HepG2 (cell line): Measurements from ENCODE around the gene CYRIA. TPM values are rescaled to one million over a fixed set of nuclear protein-coding genes. Genes with fewer than 3 reads are reported as not detected.

ENCODE experiments used
- ATAC-seq: fragments of 200-7000 bp; cut with Tn5 transposase; 3 replicates; pipeline ENCODE4 v1.9.1; 2020; ENCODE audit warnings: mild to moderate bottlenecking, moderate library complexity
- BruUV-seq: library from RNA; stranded (reverse); fragments of 400-500 nt; replicated peaks from 2 replicates; lab custom pipeline; 2021; lab: Mats Ljungman, UMichigan
- CTCF ChIA-PET: fragments of 300-600 bp; formaldehyde crosslinking; extraction: SDS; loops from one replicate; lab custom pipeline; 2021; ENCODE audit warnings: low total read pairs, inconsistent platforms, low intra/inter-chr PET ratio; lab: Yijun Ruan, JAX
- POLR2A ChIA-PET: fragments of 350-600 bp; sonication (Branson Sonifier 250); formaldehyde crosslinking; loops from one replicate; lab custom pipeline; 2020; ENCODE audit warnings: antibody characterized with exemption, inconsistent platforms; lab: Yijun Ruan, JAX
- DNase-seq: peaks from one replicate; pipeline ENCODE4 v3.0.0-alpha.2; 2015; ENCODE audit warnings: low spot score
- FAIRE-seq: peaks from 3 replicates; lab custom pipeline; 2011; peaks lifted over from hg19 to GRCh38; lab: Jason Lieb, UNC
- H2AFZ ChIP-seq: one replicate; pipeline ENCODE4 v1.6.1; 2011; ENCODE audit warnings: low read length, inconsistent platforms
- H3K27ac ChIP-seq: fragments of 300-600 bp; 3 replicates; pipeline ENCODE4 v1.8.0; 2011; ENCODE audit warnings: mixed run types, mild to moderate bottlenecking, mixed read lengths, low read length, inconsistent platforms; ENCODE audit not compliant: insufficient read depth; ENCODE audit errors: extremely low read length
- H3K27me3 ChIP-seq, 2 experiments: fragments of 200-600 bp in 1 of 2; 2 replicates in 1 of 2; 3 replicates in 1 of 2; pipeline versions ENCODE4 v1.6.0 to v1.8.0; 2011; ENCODE audit warnings: low read length in 2 of 2, mild to moderate bottlenecking in 2 of 2, moderate library complexity in 2 of 2, inconsistent platforms in 1 of 2; ENCODE audit not compliant: insufficient read depth in 2 of 2, control insufficient read depth in 1 of 2
- H3K36me3 ChIP-seq, 2 experiments: fragments of 200-600 bp in 1 of 2; replicated peaks in 1 of 2; 2 replicates in 1 of 2; 3 replicates in 1 of 2; pipeline versions ENCODE4 v1.5.1 to v1.8.0; 2011; ENCODE audit warnings: low read length in 2 of 2, inconsistent platforms in 1 of 2; ENCODE audit not compliant: insufficient read depth in 2 of 2, control insufficient read depth in 1 of 2
- H3K4me1 ChIP-seq: 2 replicates; pipeline ENCODE4 v1.5.1; 2012; ENCODE audit warnings: low read length, inconsistent platforms; ENCODE audit not compliant: insufficient read depth
- H3K4me2 ChIP-seq: 2 replicates; pipeline ENCODE4 v1.6.0; 2011; ENCODE audit warnings: low read depth, low read length, inconsistent platforms
- H3K4me3 ChIP-seq, 3 experiments: fragments of 200-600 bp in 1 of 3; sonication (generic), shearing (Covaris generic) in 1 of 3; replicated peaks in 1 of 3; 2 replicates each; pipeline ENCODE4 v1.5.1; 2011 to 2016; ENCODE audit warnings: low read length in 3 of 3, inconsistent platforms in 2 of 3, low read depth in 2 of 3, mild to moderate bottlenecking in 2 of 3, control low read depth in 1 of 3, mixed read lengths in 1 of 3; ENCODE audit not compliant: insufficient read depth in 1 of 3
- H3K79me2 ChIP-seq: one replicate; pipeline ENCODE4 v1.6.1; 2011; ENCODE audit warnings: low read length, inconsistent platforms; ENCODE audit not compliant: insufficient read depth
- H3K9ac ChIP-seq: 2 replicates; pipeline ENCODE4 v1.6.0; 2011; ENCODE audit warnings: mild to moderate bottlenecking, low read depth, low read length, inconsistent platforms; ENCODE audit not compliant: insufficient read depth
- H3K9me3 ChIP-seq: 2 replicates; pipeline ENCODE4 v1.5.1; 2012; ENCODE audit warnings: mild to moderate bottlenecking, low read length
- H4K20me1 ChIP-seq: 2 replicates; pipeline ENCODE4 v1.6.0; 2011; ENCODE audit warnings: inconsistent platforms, mild to moderate bottlenecking, low read length, moderate library complexity; ENCODE audit not compliant: insufficient read depth
- GTF3A ChIP-seq: sonication (generic); formaldehyde crosslinking; conservative IDR thresholded peaks from 2 replicates; pipeline ENCODE4 v1.4.0; 2020; ENCODE audit warnings: mild to moderate bottlenecking, missing genetic modification reagents
- HMG20A ChIP-seq: IDR thresholded peaks from 2 replicates; pipeline ENCODE4 v1.6.1; 2016; ENCODE audit warnings: borderline replicate concordance
- HNRNPL ChIP-seq: fragments of 200-400 bp; formaldehyde crosslinking; IDR thresholded peaks from 2 replicates; pipeline ENCODE4 v1.6.1; 2017; ENCODE audit warnings: mild to moderate bottlenecking, low read depth, low read length
- PLRG1 ChIP-seq: fragments of 450-650 bp; conservative IDR thresholded peaks from 2 replicates; pipeline ENCODE4 v1.6.1; 2016
- SMYD3 ChIP-seq: sonication (generic); formaldehyde crosslinking; IDR thresholded peaks from 2 replicates; pipeline ENCODE4 v1.8.1; 2023; ENCODE audit warnings: mild to moderate bottlenecking, missing genetic modification reagents
- TRIM24 ChIP-seq: sonication (generic); formaldehyde crosslinking; IDR thresholded peaks from 2 replicates; pipeline ENCODE4 v1.8.0; 2022; ENCODE audit warnings: mild to moderate bottlenecking, missing genetic modification reagents
- YEATS2 ChIP-seq: sonication (generic); formaldehyde crosslinking; IDR thresholded peaks from 2 replicates; pipeline ENCODE4 v1.4.0; 2020; ENCODE audit warnings: missing genetic modification reagents, borderline replicate concordance
- ZNF234 ChIP-seq: sonication (generic); formaldehyde crosslinking; conservative IDR thresholded peaks from 2 replicates; pipeline ENCODE4 v1.5.1; 2020; ENCODE audit warnings: mild to moderate bottlenecking, missing genetic modification reagents
- ZNF317 ChIP-seq: sonication (generic); formaldehyde crosslinking; IDR thresholded peaks from 2 replicates; pipeline ENCODE4 v1.5.0; 2020; ENCODE audit warnings: mild to moderate bottlenecking, missing genetic modification reagents
- ZNF331 ChIP-seq: sonication (generic); formaldehyde crosslinking; IDR thresholded peaks from 2 replicates; pipeline ENCODE4 v1.4.0; 2020; ENCODE audit warnings: missing genetic modification reagents
- ZNF550 ChIP-seq: sonication (generic); formaldehyde crosslinking; IDR thresholded peaks from 2 replicates; pipeline ENCODE4 v1.4.0; 2020; ENCODE audit warnings: mild to moderate bottlenecking, missing genetic modification reagents, borderline replicate concordance
- ZNF552 ChIP-seq: sonication (generic); formaldehyde crosslinking; IDR thresholded peaks from 2 replicates; pipeline ENCODE4 v1.9.0; 2022; ENCODE audit warnings: missing genetic modification reagents, mild to moderate bottlenecking, borderline replicate concordance
- ZNF562 ChIP-seq: sonication (generic); formaldehyde crosslinking; IDR thresholded peaks from 2 replicates; pipeline ENCODE4 v1.8.0; 2022; ENCODE audit warnings: missing genetic modification reagents, borderline replicate concordance
- ZNF563 ChIP-seq: sonication (generic); formaldehyde crosslinking; IDR thresholded peaks from 2 replicates; pipeline ENCODE4 v1.8.0; 2022; ENCODE audit warnings: mild to moderate bottlenecking, moderate library complexity, missing genetic modification reagents
- ZNF577 ChIP-seq: sonication (generic); formaldehyde crosslinking; IDR thresholded peaks from 2 replicates; pipeline ENCODE4 v1.4.0; 2020; ENCODE audit warnings: mild to moderate bottlenecking, low read depth, missing genetic modification reagents, borderline replicate concordance
- ZNF580 ChIP-seq: IDR thresholded peaks from 2 replicates; pipeline ENCODE4 v1.6.1; 2016; ENCODE audit warnings: low read depth, borderline replicate concordance
- WGBS: methylation state at CpG from one replicate; pipeline ENCODE4 v1.1.6; 2017; ENCODE audit warnings: low lambda C conversion rate; 5-methylcytosine and 5-hydroxymethylcytosine counted together
- in situ Hi-C: cut with HindIII; loops from 2 replicates; pipeline ENCODE4 v1.10.0; 2017; ENCODE audit warnings: low pct_unique_long_range_greater_than_20kb; ENCODE audit not compliant: extremely low pct_ligation_motif_present
- intact Hi-C: fragments of 100-400 bp; cut with micrococcal nuclease; formaldehyde crosslinking; loops from one replicate; pipeline ENCODE4 v1.10.0; 2022; ENCODE audit not compliant: unreplicated experiment
- polyA plus RNA-seq, 8 experiments: library from polyadenylated mRNA; depleted of rRNA in 3 of 8; stranded (reverse) in 7 of 8; unstranded in 1 of 8; fragments of >200 nt; fragmentation: Illumina TruSeq in 4 of 8; extraction: Trizol in 4 of 8; gene quantifications; 2 replicates each; pipeline versions ENCODE4 v1.2.1 to v1.2.3, GENCODE V29; 2011 to 2016; ENCODE audit warnings: low read depth in 4 of 8, missing spikeins in 1 of 8, mixed read lengths in 1 of 8; ENCODE audit not compliant: insufficient read depth in 1 of 8
- total RNA-seq, 5 experiments: library from RNA; depleted of rRNA; stranded (reverse); fragments of >200 nt; fragmentation: Illumina TruSeq; extraction: Trizol; gene quantifications; 2 replicates each; pipeline ENCODE4 v1.2.3, GENCODE V29; 2016; ENCODE audit warnings: low read depth in 1 of 5
- TF ChIP-seq, protein P1 (sequence below): sonication (generic); formaldehyde crosslinking; IDR thresholded peaks from 2 replicates; pipeline ENCODE4 v1.5.0; 2020; ENCODE audit warnings: missing genetic modification reagents
- TF ChIP-seq, protein P2 (sequence below): fragments of 450-650 bp; IDR thresholded peaks from 2 replicates; pipeline ENCODE4 v1.6.1; 2017

CYRIA gene
- total and polyA plus RNA-seq, 2 of the 13 experiments (the other 11 are each of a cell fraction or from before 2014, with no cell fraction given), result 0.09 TPM; not detected in 1

GRCh38 chr2:16687955-16688354 lies 22.3 kb upstream of the CYRIA start:
- POLR2A ChIA-PET, result no interaction called here
- no peaks in the 10 kb centered on the region for H3K9me3 ChIP-seq

GRCh38 chr2:16687222-16687621 lies 21.6 kb upstream of the CYRIA start:
- Histone ChIP-seq H3K4me3 (no peak overlapping the region), H3K4me2 (no peak overlapping the region), H4K20me1 (no peaks in the 10 kb centered on the region), H3K9ac (no peak overlapping the region), H3K27ac (no peak overlapping the region), H3K9me3 (no peaks in the 10 kb centered on the region), H2AFZ (no peak overlapping the region), H3K79me2 (no peaks in the 10 kb centered on the region), H3K4me1 (no peaks in the 10 kb centered on the region), H3K36me3 (no peaks in the 10 kb centered on the region; a peak in 1 of 5 replicates), H3K27me3 (peaks cover 2 to 10% of the 10 kb centered on the region in 2 experiments; a peak in 2 of 5 replicates)
- TF ChIP-seq ZNF563 (no peak), ZNF317 (CRISPR knock-in tag) (peak; percentile 61; the same call in 1 of the 2 replicates), HMG20A (no peak), ZNF577 (CRISPR knock-in tag) (no peak), GTF3A (CRISPR knock-in tag) (no peak), ZNF331 (no peak)
- TF ChIP-seq, protein P1, sequence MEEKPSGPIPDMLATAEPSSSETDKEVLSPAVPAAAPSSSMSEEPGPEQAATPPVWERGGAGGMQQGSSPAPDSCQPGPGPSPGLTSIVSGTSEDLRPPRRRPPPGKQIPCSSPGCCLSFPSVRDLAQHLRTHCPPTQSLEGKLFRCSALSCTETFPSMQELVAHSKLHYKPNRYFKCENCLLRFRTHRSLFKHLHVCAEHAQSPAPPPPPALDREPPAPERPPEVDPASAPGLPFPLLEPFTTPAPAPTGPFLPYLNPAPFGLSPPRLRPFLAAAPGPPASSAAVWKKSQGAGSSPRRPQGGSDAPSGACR, result no peak
- ATAC-seq (no peak), DNase-seq (no peak), FAIRE-seq (no peak)
- CTCF ChIA-PET, result no interaction called here
- WGBS, result 0% methylated on average over 1 of the region's 1 CpG
- POLR2A ChIA-PET, result no interaction called here
- intact Hi-C loops (no loop called here), in situ Hi-C loops (no loop called here)
- BruUV-seq, result no TSS peak

More at GRCh38 chr2:16687955-16688354, 22.3 kb upstream of the CYRIA start:
- no peak for TF ChIP-seq TRIM24 (CRISPR knock-in tag)
- TF ChIP-seq, protein P2, sequence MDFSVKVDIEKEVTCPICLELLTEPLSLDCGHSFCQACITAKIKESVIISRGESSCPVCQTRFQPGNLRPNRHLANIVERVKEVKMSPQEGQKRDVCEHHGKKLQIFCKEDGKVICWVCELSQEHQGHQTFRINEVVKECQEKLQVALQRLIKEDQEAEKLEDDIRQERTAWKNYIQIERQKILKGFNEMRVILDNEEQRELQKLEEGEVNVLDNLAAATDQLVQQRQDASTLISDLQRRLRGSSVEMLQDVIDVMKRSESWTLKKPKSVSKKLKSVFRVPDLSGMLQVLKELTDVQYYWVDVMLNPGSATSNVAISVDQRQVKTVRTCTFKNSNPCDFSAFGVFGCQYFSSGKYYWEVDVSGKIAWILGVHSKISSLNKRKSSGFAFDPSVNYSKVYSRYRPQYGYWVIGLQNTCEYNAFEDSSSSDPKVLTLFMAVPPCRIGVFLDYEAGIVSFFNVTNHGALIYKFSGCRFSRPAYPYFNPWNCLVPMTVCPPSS, result no peak
- TF ChIP-seq SMYD3 (CRISPR knock-in tag), result no peak
- no peak for TF ChIP-seq ZNF562 (CRISPR knock-in tag)
- TF ChIP-seq ZNF234 (CRISPR knock-in tag), result no peak
- no peak for TF ChIP-seq HNRNPL
- no peak for TF ChIP-seq ZNF580
- TF ChIP-seq YEATS2 (CRISPR knock-in tag), result no peak
- no peak for TF ChIP-seq ZNF550 (CRISPR knock-in tag)
- no peak for TF ChIP-seq ZNF552 (CRISPR knock-in tag)
- TF ChIP-seq PLRG1, result no peak
- no peak overlapping the region for H3K27ac ChIP-seq
- no peaks in the 10 kb centered on the region for H3K79me2 ChIP-seq
- peaks cover 2 to 5% of the 10 kb centered on the region in 2 experiments; a peak in 2 of 5 replicates for H3K27me3 ChIP-seq
- no peak overlapping the region for H3K4me2 ChIP-seq
- H3K4me3 ChIP-seq, result no peak overlapping the region
- 53% methylated on average over 4 of the region's 4 CpGs for WGBS
- BruUV-seq, result no TSS peak
- no peak for ATAC-seq
- in situ Hi-C loops (no loop called here), intact Hi-C loops (no loop called here)
- no peaks in the 10 kb centered on the region for H3K36me3 ChIP-seq
- DNase-seq, result no peak
- FAIRE-seq, result no peak
- H3K9ac ChIP-seq, result no peak overlapping the region
- no peak overlapping the region for H2AFZ ChIP-seq
- CTCF ChIA-PET, result no interaction called here
- no peaks in the 10 kb centered on the region for H3K4me1 ChIP-seq
- H4K20me1 ChIP-seq, result no peaks in the 10 kb centered on the region
